GM10847 (cell line): Measurements from ENCODE around the gene NME7.

Source experiments
- POLR2A ChIP-seq: IDR thresholded peaks from 2 replicates; pipeline ENCODE4 v1.6.1; 2011; ENCODE audit not compliant: insufficient read length; ENCODE audit errors: extremely low read depth

NME7 gene

DNA sequence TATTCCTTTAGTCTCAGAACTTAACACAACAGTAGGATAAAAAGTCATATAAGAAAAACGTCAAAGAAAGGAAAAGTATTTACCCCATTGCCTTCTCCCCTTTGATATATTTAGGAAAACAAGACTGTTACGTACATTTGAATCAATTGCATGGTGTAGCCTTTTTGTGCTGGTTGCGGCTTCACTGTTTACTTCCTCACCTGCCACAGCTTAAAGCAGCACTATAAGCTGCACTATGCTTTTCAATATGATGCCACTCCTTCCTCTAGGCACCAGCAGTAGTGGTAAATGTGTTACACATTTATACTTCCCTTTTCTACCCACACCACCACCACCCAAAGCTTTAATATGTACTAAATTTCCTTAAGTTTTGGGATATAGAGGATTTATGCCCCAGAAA is 150.0 kb downstream of the NME7 start:
- no peak for TF ChIP-seq POLR2A

DNA sequence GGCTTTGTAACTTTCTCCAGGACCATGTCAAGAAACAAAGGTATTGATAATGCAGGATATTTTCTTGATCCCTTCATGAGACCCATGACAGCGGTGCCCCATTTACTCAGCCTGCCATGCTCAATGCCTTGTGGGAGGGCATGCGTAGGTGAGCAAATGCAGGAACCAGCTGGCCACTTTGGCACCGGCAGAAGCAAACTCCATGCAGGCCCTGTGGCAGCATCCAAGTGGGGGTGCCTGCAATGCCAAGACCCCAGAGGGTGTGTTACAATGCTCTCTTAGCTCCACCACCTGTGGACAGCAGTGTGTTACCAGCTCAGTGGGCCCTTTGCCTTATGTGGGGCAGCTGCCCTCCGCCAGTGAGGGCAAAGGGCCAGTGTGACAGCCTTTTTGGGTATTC is 153.0 kb downstream of the NME7 start:
- no peak for TF ChIP-seq POLR2A

DNA sequence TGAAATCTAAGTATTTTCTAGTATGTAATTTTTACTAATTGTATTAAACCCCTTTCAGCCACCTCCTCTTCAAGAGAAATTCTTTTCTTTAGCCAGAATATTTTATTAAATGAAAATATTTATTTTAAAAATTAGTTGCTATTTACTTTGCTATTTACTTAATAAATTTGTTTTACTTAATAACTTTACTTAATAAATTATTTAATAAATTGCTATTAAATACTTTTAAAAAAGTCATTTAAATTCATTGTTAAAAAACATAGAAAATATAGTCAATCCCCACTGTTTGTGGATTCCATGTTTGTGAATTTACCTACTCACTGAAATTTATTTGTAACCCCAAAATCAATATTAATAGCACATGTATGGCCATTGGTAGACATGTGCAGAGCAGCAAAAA is 155.5 kb downstream of the NME7 start:
- no peak for TF ChIP-seq POLR2A

DNA sequence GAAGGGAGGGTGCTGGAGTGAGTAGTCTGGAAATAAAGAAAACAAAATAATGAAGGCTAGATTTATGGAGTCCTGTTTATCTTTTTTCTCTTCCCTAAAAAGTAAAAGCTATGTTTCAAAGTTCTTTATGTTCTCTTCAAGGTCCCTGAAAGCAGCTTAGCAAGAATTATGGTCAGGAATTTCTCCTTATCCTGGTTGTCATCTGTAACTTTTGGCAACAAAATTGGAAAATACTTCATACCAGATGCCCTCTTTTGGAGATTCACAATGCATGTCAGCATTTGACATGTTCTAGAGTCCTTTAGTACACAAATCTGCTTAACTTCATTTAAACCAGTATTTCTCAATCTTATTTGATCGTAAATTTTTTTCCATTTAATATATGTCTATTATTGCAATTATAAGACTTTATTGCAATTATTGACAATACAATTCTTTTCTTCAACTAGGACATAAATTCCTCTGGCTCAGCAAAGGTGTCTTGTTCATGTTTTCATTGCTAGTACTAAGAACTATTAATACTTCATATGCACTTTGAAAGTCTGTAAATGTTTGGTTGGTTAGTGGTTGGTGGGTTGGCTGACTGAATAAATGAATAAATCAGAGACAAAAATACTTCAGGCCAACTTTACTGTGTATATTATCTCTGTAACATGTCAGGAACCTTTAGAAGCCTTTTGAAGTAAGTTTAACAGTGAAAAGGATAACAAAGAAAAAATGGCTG is 159.6 kb downstream of the NME7 start:
- TF ChIP-seq POLR2A: no peak

DNA sequence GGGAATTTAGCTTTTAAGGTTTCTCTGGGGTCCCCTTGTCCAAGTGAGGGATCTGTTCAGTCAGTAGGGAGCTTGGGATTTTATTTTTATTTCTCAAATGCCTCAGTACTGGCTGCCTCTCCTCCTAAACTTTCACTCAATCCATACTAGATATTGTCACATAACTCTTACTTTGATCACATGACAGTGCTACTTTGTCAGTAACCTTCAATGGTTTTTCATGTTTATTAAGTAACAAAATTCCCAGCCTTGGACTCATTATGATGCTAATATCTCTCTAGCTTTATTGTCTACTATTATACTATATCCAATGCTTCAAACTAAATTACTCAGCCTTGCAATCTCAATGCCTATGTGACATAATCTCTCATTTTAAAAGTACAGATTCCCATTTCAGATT is 163.4 kb downstream of the NME7 start:
- no peak for TF ChIP-seq POLR2A

DNA sequence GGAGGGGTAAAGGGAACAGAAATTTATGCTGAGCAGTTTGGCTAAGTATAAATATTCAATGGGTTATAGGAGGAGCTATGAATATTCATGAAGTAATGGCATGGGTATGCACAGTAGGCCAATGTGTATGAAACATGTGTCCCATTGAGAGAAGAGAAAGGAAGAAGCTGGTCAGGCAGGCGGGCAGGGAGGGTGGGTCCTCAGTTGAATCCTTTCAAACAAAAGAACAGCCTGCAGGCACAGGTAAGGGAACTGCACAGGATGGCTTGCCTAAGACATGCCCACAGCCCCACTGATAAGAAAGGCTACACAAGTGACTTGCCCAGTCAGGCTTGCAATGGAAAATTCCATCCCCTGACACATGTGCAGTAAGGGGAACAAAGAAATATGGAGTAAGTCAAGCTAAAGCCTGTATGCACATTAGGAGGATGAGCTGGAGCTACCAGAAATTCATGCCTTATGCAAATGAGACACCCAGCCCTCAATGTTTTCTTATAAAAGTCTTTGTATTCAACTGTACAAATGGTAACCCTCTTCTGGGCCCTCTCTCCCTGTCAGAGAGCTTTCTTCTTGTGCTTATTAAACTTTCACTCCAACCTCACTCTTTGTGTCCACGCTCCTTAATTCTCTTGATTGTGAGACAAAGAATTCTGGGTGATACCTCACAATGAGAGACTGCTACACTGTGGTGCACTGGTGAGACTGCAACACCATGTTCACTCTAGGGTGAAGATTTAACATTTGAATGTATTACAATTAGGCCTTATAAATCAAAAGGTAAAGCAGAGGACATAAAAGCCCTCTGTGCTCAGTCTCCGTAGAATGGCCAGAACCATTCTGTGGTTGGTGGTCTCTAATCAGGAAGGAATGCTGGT is 164.6 kb downstream of the NME7 start:
- no peak for TF ChIP-seq POLR2A

DNA sequence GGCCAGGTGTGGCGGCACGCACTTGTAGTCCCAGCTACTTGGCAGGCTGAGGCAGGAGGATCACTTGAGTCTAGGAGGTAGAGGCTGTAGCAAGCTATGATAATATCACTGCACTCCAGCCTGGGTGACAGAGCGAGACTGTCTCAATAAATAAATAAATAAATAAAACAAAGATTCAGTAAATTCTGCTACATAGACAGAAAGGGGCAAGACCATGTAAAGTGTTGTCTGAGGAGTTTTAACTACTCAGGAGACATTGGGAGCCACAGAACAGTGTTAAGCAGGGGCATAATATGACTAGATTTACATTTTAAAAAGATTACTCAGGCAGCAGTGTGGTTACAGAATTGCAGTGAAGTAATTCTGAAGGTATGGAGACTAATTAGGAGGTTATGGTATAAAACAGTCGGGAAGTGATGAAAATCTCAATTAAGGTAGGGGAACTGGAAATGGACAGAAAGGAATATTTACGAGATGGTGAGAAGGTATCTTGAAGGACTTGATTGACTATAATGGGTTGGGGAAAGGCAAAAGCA is 166.4 kb downstream of the NME7 start:
- TF ChIP-seq POLR2A: no peak

DNA sequence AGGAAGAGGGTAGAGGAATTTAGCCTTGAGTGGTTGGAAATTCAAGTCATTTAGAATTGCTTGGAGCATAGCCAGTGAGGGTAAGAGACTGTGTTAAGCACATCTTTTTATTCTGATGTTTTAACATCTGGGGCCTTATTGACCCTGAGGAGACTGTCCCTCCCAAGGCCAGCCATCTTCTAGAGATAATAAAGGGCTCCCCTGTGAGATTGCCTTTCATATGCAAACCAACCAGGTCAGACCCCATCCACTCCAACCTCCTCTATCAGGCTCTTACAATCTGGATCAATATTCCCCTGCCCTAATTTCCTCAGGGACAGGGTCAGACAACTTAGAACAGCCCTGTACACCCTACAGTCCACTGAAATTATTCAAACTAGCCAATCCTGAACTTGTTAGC is 167.3 kb downstream of the NME7 start:
- no peak for TF ChIP-seq POLR2A

DNA sequence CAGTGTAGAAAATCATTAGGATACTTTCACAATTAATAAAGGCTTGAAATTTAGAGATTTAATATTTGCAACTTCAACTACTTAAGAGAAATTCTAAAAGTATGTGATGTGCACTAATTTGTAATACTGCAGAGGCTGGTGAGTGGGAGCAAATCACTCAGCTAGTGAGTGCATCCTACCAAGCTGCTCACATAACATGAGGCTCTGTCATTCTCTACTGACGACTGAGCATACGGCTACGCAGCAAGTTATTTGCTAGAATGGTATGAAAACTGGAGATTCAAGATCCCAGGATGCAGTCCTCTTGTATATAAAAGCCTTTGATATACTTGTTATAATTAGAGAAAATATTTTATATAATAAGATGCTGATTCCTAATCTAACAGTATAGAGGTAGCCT is 171.0 kb downstream of the NME7 start:
- TF ChIP-seq POLR2A: no peak

DNA sequence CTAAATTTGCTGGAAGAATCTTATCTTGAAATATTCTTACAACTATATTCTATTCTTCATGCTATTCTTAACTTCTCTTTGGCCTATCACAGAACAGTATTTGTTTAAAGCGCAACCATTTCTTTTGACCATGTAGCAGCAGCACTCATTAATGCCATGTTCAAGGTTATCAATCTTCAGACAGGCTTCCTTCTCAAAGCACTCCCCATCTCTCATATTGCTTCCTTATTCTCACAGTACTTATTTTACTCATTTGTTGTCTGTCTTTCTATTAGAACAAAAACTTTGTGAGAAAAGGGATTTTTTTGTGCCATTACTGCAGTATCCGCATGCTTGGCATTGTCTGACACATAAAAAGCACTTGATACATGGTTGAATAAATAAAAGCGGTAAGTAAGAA is 171.4 kb downstream of the NME7 start:
- TF ChIP-seq POLR2A: no peak

DNA sequence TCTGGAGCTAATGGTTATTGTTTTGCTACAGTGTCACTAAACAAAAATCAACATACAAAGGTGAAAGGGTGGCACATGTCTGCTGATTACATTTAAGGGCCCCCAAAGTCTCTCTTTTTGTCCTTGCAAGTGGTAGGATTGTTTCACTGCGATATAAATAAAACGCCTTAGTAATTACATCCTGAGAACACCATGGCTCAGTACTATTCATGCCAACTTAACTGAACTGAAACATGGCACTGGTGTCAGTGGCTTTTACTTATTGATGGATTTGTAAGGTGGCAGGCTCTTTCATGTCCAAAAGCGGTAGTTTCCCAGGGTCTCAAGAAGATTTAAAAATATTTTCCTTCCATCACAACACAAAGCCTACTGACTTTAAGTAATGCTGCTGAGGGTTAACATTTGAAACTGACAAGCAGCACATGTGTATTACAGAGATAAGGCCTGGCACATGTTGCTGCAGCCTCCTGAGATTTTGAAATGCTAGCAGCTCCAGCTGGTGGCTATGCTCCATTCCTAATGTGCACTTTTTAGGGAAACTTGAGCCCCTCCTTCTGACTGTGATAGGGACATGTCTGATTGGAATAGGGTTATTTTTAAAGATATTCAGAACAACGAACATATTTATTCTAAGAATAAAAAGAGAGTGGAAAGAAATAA is 174.3 kb downstream of the NME7 start:
- TF ChIP-seq POLR2A: no peak

DNA sequence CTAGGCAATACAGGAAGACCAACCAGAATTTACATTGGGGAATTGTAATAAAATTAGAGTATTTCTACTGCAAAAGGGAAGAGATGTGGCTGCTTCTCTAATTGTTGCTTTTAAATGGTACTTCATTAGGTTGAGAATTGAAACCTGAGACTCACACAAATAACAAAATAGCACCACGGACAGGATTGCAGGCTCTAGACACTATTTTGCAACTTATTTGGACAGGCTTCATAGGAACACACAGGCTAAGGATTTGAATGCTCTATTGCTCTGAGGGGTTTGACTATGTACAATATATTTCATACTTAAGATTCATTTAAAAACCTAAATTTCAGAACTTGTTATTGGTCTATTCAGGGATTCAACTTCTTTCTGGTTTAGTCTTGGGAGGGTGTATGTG is 181.5 kb downstream of the NME7 start:
- TF ChIP-seq POLR2A: no peak

DNA sequence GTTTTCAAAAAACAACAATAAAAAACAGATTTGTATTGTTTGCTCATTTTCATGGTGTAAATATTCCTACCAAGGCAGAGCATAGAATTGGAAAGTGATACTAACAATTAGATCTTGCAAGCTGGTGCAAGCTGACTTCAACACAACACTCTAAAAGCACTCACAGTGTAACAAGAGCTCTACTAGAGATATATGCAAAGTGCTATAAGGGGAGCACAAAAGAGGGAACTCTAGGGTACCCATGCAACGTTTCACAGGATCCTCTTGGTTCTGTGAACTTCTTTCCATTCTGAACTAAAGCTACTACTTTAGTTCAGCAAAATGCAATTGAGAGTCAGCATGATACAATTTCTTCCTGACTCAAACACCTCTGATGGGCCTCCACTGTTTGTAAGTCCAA is 182.8 kb downstream of the NME7 start:
- no peak for TF ChIP-seq POLR2A

DNA sequence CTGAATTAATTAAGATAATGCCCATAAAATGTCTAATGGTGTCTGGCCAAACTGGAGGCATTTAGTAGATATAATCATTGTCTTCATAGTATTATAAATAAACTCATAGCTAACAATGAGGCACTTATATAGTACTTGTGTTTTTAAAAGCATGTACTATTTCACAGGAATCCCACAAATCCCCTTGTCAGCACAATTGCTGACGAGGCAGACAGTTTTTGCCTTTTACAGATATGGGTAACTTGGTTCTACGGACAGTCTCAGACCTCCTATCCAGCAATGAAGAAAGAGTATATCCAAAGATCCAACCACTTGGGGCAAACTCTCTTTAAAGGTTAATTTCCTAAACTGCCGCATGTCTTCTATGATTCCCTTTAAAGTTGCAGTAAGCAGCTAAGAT is 187.4 kb downstream of the NME7 start:
- TF ChIP-seq POLR2A: no peak

DNA sequence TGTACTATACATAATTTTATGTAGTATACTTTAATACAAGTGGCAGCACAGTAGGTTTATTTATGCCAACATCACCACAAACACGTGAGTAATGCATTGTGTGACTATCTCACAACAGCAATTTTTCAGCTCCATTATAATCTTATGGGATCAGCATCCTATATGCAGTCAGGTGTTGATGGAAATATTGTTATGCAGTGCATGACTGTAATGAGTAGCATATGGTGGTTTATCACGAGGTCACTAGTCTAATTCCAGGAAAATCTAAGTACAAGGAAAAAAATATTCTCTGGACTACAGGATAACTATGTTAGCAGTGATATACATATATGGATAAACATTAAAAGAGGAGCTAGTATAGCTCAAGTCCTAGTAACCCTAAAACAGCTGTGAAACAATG is 192.1 kb downstream of the NME7 start:
- no peak for TF ChIP-seq POLR2A

DNA sequence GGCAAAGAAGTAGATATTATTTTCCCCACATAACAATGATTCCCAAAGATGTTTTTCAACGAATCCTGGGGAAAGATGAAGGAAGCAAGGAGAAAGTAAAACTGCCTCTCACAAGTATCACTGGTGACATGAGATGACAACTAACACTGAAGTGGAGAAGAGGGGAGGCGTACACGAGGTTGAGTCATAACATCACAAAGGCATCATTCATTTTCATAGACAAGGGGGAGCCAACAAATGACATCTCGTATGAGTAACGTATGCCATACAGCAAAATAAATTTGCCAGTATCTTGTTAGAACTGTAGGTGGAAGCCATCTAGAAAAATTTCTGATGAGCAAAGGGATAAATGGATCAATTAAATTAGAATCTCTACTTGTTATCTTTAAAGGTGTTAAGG is 204.5 kb downstream of the NME7 start:
- TF ChIP-seq POLR2A: no peak

DNA sequence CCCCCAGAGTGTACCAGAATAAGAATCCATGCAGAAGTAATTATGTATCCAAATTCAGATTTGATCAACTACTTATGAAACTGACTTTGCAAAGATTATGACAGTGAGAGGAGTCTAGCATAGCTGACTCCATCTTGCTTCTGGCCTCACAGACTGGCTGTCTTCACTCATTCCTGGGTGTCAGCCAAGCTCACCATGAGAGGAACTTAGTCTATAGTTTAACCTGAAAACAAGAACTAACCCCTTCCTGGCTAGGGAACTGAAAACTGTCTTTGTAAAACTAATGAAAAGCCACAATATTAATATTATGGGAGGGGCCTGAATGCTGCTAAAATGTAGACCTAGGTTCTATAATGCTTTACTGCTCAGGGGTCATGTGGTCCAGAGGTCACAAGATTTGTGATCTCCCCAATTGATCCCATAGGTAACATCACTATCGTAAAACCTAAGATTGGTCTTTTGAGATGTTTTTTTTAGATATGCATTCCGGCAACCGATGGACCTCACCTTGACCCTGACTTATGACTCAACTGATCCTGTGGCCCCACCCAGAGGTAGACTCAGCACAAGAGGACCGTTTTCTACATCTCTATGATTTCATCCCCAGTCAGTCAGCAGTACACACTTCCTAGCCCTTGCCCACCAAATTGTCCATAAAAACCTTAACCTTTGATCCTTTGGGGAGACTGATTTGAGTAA is 206.0 kb downstream of the NME7 start:
- no peak for TF ChIP-seq POLR2A
